GM10847 (cell line): ENCODE data around the gene CRNKL1.

Source experiments
- POLR2A ChIP-seq: IDR thresholded peaks from 2 replicates; pipeline ENCODE4 v1.6.1; 2011; ENCODE audit not compliant: insufficient read length; ENCODE audit errors: extremely low read depth

Gene CRNKL1

GRCh38 chr20:19987046-19987445, 65.2 kb downstream of the CRNKL1 start:
- no peak for TF ChIP-seq POLR2A

DNA sequence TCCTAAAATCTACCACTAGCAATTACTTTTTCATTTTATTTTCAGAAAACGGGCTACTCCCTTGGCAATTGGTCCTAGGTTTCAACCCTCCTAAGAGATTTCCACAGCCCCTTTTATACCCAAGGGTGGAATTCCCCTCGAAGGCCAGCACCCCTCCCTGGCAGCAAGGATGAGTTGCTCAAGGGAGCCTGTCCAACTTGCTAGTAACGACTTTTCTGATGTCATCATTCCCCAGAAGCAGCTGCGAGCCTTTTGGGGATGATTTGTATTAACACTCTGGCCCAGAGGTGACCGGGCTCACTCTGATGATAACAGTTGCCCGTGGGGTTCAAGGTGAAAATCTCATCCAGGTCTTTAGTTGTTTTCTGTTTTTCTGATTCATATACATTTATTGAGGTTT, 65.8 kb downstream of the CRNKL1 start:
- TF ChIP-seq POLR2A: no peak
